Activated CD4-positive, alpha-beta T cell treated with anti-CD3 and anti-CD28 coated beads for 1 hour (primary cell): ENCODE measurements around the gene KRT80.

Experiments
- DNase-seq: peaks from one replicate; pipeline ENCODE4 v3.0.0-alpha.2; 2020

Gene KRT80

DNA sequence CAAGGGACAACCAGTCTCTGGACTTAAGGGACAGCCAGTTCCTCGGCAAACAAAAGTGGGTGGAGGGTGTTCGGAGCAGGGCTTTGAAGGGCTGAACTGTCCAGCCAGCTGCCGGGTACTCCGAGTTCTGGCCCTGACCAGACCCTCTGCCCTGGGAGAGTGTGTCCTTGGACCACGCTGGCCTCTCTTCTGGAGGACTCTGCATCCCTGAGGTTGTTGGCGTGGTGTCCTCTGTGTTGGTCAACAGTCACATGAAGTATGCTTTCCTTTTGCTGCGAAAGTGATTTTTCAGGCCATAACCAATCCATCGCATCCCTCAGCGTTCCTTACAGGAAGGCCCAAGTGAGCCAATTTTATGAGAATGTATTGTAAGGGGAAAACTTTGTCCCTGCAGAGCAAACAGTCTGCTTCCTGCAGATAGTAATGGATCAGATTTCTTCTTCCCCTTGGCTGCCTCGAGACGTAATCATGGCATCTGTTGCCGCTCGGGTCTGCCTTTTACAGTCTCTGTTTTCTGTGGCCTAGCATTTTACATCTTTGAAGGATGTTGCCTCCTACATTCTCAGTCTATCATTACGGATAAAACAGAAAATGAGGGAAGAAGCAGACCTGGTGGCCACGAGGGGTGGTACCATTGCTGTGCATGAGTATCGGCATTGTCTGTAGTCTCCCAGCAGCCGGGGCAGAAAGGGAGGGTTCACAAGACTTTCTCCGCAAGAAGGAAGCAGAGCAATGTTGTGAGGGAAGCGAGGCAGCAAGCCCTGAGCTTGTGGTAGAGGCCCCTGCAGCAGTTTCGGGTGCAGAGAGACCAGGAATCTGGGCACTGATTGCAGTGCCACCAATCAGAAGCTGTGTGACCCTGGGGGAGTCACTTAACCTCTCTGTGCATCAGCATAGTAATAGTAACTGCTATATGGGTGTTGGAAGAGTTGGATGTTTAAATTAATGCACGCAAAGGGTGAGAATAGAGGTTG lies 64.9 kb downstream of the KRT80 start:
- no peak for DNase-seq

DNA sequence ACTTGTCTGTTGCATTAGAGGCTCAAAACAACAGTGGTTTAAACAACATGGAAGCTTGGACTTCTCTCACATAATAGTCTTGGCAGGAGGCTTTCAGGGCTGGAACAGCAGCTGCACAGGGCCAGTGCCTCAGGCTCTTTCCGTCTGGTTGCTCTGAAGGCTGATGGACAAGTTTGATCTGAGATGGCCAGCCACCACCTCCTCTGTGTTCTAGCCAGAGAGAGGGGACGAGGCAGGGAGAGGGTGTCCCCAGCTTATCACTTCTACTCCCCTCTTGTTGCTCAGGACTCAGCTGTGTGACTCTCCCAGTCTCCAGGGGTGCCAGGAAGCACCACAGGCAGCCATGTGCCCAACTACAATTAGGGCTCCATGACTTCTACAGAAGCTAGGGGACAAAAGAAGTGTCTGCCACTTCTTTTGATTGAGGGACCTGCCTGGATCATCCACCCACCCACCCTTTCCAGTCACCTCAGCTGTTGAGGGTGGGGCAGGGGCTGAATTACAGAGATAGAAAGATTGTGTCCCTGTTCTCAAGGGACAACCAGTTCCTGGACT lies 65.7 kb downstream of the KRT80 start:
- DNase-seq = peak; percentile 1

DNA sequence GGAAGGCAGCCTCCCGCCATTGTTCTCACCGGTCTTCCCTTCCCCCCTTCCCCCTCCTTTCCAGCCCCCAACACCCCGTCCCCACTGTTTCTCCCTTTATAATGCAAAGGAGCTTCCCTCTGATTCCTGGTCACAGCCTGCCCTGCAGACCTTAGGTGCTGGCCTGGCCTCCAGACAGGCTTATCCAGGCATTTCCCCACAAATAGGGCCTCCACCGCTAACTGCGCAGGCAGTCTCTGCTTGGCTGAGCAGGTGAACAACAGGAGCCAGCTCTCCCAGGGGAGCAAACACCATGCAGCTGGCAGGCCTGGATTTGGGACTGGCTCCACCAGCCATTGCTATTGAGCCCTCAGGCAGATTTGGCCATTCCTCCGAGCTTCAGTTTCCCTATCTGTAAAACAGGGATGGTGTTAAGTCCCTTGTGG lies 66.3 kb downstream of the KRT80 start:
- DNase-seq = no peak

DNA sequence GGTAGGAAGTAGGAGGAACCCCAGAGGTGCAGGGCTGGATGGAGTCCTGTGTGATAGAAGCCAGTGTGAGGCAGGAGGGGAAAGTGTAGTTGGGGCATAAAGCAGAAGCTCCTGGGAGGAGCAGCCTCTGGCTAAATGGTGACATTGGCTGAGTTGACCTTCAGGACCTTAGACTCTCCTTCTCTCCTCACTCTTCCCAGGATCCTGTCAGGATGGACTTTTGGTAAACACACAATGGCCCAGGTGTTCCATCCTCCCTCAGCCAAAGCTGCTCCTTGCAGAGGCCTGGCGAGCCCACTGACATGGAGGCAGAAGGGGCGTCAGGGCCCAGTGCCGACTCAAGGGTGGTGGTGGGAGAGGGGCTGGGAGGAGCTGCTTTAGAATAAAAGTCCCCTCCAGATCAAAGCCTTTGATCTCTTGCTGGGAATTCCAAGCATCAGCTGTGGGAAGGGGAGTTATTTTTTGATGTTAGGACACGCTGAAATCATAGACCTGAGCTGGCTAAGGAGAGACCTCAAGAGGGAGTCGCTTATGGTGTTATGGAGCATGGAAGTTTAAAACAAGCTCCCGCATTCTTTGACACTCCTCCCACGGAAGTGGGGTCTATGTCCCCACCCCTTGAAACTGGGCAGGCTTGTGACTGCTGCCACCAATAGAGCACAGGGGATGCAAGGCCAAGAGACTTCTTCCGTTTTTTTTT lies 68.2 kb downstream of the KRT80 start:
- DNase-seq = no peak

DNA sequence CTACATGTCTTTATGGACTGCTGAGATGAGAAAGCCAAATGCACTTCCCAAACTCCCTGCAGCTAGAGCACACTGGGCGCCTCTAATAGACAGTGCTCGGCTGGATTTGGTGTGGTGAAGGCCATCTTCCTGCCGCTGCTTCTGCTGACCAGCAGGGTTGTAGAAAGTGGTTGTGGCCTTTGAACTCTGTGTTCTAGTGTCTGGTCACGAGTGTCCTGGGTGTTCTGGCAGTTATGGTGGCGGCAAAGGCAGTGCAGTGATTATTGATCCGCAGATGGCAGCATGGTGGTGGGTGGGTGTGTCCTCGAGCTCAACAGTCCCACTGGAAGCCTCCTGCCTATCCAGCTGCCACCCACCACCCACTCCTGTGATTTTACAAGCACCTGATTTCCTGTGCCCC lies 68.9 kb downstream of the KRT80 start:
- no peak for DNase-seq

DNA sequence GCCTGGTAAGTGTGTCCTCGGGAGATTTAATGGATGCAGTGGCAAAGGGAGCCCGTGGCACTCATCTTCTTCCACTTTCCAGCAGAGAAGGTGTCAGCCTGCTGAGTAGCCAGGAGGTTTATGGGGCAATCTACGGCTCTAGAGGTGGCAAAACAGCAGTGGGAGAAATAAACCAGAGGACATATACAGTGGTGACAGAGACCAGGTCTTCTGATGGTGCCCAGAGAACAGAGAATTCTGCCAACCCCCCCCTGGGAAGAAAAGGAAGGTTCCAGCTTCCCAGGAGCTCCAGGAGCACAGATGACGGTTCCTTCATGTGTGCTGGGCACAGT lies 69.3 kb downstream of the KRT80 start:
- no peak for DNase-seq

DNA sequence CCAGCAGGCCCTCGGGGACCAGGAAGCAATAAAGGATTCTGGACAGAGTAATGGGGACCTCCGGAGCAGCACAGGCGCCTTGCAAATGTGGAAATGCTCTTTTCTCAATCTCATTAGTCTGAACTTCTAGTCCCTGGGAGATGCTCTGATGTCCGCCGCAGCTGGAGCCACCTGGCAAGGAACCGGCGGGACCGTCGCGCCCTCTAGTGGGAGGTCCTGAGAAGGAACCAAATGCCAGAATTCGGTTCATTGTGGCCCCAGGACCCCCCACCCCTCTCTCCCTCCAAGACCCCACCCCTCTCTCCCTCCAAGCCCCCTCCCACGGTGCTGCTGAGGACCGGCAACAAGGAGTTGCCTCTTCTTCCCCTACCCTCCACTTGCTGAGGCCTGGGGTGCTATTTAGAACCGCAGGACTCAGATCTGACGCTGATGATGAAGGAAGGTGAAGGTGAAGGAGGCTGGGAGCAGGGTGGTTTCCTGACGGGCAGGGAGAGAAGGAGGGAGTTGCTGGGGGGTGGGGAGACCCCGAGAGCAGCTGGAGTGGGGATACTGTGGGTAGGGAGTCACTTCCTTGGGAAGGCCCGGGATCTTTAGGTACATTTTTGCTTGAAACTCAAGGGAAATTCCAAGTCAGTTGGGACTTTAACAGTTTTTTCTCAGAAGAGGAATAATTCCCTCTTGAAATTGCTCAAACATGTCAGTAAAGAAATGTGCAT lies 69.8 kb downstream of the KRT80 start:
- peak; percentile 36 for DNase-seq

DNA sequence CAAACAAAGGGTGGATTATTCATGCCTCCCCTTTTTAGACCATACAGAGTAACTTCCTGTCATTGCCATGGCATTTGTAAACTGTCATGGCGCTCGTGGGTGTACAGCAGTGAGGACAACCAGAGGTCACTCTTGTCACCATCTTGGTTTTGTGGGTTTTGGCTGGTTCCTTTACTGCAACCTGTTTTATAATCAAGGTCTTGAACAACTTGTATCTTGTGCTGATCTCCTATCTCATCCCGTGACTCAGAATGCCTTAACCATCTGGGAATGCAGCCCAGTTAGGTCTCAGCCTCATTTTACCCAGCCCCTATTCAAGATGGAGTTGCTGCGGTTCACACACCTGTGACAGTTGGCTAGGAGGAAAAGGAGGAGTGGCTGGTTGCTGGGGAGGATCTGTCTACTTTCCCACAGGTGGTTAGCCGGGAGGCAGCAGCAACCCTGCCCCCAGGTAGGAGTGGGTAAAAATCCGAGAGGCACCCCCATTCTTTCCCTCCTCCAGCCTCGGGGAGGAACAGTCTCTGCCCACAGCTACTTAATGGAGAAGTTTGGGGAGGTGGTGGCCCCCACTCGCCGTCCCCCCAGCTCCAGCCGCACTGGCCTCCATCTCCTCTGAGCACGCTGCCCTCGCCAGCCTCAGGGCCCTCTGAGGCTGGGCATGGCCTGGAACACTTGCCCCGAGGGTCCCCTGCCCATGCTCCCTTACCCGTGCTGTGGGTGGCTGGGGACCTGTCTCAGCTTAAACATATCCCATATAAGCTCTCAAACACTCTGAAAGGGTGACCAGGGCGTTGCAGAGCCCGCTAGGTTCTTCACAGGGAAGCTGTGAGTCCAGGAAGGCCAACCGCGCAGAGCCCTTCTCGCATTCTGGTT lies 70.6 kb downstream of the KRT80 start:
- no peak for DNase-seq

DNA sequence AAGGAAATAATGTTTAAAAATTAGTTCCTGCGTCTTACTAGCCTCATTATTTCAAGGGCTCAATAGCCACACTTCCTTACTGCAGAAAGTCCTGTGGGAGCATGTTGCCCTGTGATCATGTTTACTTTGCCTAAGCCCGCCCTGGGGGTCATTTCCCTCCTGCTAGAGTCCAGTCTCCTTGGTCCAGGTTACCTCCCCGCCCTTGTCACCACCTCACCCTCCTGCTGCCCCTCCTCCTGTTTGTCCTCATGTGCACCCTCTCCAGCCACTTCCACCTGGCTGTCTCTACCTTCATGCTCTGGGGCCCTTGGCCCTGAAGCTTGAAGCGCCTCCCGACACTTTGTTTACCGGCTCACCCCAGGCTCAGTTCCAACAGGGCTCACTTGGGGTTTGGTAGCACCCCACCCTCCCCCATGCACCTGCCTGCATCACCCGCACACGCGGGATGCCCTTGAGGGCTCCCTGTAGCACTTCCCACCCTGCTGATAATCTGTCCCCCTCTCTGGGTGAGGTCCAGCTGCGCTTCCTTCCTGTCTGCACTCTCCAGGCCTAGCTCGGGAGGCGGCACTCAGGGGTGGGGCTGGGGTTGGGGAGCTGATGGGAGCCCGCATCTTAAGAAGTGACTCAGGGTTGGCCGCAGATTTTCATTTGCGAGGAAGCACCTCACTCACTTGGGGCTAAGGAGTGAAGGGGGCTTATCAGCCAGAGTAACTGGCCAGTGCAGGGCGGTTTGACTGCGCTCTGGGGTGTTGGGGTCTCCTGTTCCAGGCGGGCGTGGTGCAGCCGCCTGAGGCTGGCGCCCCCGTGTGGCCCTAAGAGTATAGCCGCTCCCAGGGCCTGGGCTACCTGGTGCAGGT lies 72.2 kb downstream of the KRT80 start:
- no peak for DNase-seq
